ENCODE results near the gene U2AF2.

DNA sequence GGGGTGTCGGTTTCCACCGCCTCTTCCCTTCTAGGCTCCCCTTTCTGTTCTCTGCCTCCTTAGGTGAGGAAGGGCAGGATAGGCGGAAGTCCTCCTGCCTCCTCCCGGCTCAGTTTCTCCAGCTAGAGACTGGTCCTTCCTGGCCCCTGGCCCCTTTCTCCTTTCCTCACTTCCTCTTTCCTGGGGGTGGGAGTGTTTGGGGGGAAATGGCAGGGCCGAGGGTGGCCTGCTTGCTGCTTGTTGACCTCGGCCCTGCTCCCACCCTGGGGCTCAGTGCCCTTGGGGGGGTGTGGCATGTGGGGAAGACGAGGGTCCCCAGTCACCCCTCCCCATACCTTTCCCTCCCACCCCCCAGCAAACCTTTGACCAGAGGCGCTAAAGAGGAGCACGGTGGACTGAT, 5.0 kb downstream of the U2AF2 start:
- TF ChIP-seq, protein P1, sequence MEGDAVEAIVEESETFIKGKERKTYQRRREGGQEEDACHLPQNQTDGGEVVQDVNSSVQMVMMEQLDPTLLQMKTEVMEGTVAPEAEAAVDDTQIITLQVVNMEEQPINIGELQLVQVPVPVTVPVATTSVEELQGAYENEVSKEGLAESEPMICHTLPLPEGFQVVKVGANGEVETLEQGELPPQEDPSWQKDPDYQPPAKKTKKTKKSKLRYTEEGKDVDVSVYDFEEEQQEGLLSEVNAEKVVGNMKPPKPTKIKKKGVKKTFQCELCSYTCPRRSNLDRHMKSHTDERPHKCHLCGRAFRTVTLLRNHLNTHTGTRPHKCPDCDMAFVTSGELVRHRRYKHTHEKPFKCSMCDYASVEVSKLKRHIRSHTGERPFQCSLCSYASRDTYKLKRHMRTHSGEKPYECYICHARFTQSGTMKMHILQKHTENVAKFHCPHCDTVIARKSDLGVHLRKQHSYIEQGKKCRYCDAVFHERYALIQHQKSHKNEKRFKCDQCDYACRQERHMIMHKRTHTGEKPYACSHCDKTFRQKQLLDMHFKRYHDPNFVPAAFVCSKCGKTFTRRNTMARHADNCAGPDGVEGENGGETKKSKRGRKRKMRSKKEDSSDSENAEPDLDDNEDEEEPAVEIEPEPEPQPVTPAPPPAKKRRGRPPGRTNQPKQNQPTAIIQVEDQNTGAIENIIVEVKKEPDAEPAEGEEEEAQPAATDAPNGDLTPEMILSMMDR (IDR thresholded peaks at IDR 0.05), result no peak
- no peak for TF ChIP-seq EP300 (IDR thresholded peaks at IDR 0.05)
- TF ChIP-seq POLR2A (IDR thresholded peaks at IDR 0.05), result no peak
